GM13976 (cell line): ENCODE results near the gene ESX1.

ENCODE experiments used
- DNase-seq: peaks from one replicate; pipeline ENCODE4 v3.0.0; 2012; ENCODE audit warnings: low spot score
- CTCF ChIP-seq: IDR thresholded peaks from 2 replicates; pipeline ENCODE4 v1.5.1; 2012; ENCODE audit warnings: borderline replicate concordance, mild to moderate bottlenecking; ENCODE audit not compliant: insufficient read depth; ENCODE audit errors: extremely low read depth, missing control alignments, control extremely low read depth
- in situ Hi-C: fragments of 300-500 bp; cut with MboI; formaldehyde crosslinking; loops from one replicate; pipeline ENCODE4 v1.12.0; 2022; ENCODE audit warnings: low sequenced_read_pairs, mixed read lengths, inconsistent platforms; ENCODE audit not compliant: unreplicated experiment

ESX1 gene

GRCh38 chrX:104254442-104255115, at the start of gene ESX1:
TSS of gene ESX1 (minus strand) at chrX:104254933. CDS start at chrX:104254849, 84 bp downstream.
- DNase-seq: peak; percentile 9
- in situ Hi-C loops: no loop called here
- TF ChIP-seq CTCF: no peak

GRCh38 chrX:104295636-104296035, 40.9 kb upstream of the ESX1 start:
- no peak for TF ChIP-seq CTCF
- no peak for DNase-seq
- in situ Hi-C loops: no loop called here

- in situ Hi-C loops: no loop called here
- TF ChIP-seq CTCF: no peak
- no peak for DNase-seq
Observed at GRCh38 chrX:104288961-104289360, 34.2 kb upstream of the ESX1 start.

GRCh38 chrX:104288269-104288668, 33.5 kb upstream of the ESX1 start:
- no peak for TF ChIP-seq CTCF

GRCh38 chrX:104285201-104285600, 30.5 kb upstream of the ESX1 start:
- no peak for TF ChIP-seq CTCF
- no peak for DNase-seq
- in situ Hi-C loops: no loop called here

More at GRCh38 chrX:104288269-104288668, 33.5 kb upstream of the ESX1 start:
- DNase-seq: no peak
- in situ Hi-C loops: no loop called here

- in situ Hi-C loops: no loop called here
- TF ChIP-seq CTCF: no peak
- DNase-seq: no peak
Observed at GRCh38 chrX:104284507-104284906, 29.8 kb upstream of the ESX1 start.
